GM21737 (cell line): ENCODE results near the gene SLC35E4.
"Not testable (repeated sequence)": the region's sequence is repeated elsewhere in the genome, so short reads cannot be mapped to it uniquely, and the experiment has no call there.

Experiments used
- ATAC-seq: cut with Tn5 transposase; IDR thresholded peaks from one replicate; pipeline ENCODE4 v1.9.1; 2021; ENCODE audit warnings: mild to moderate bottlenecking, moderate library complexity; ENCODE audit not compliant: unreplicated experiment

Gene SLC35E4

GRCh38 chr22:30649430-30650007 lies 13.9 kb downstream of the SLC35E4 start:
- ATAC-seq: no peak

- no peak for ATAC-seq
Measured at GRCh38 chr22:30650508-30651116, 15.0 kb downstream of the SLC35E4 start.

GRCh38 chr22:30652852-30653251 lies 17.3 kb downstream of the SLC35E4 start:
- ATAC-seq: no peak

- no peak for ATAC-seq
Measured at GRCh38 chr22:30654361-30654760, 18.8 kb downstream of the SLC35E4 start.

GRCh38 chr22:30655532-30655931 lies 20.0 kb downstream of the SLC35E4 start:
- ATAC-seq: no peak

GRCh38 chr22:30662040-30662439 lies 26.5 kb downstream of the SLC35E4 start:
- ATAC-seq: no peak

GRCh38 chr22:30664798-30665197 lies 29.2 kb downstream of the SLC35E4 start:
- no peak for ATAC-seq

- no peak for ATAC-seq
Measured at GRCh38 chr22:30665266-30665665, 29.7 kb downstream of the SLC35E4 start.

- ATAC-seq: no peak
Measured at GRCh38 chr22:30665786-30666185, 30.2 kb downstream of the SLC35E4 start.

GRCh38 chr22:30667107-30667493 lies 31.5 kb downstream of the SLC35E4 start:
- ATAC-seq: no peak

GRCh38 chr22:30667494-30668385 lies 32.2 kb downstream of the SLC35E4 start, which contains the start of gene DUSP18:
DUSP18 (minus strand) TSS chr22:30667875; CDS start chr22:30664003, 3,872 bp downstream.
- peak; percentile 82 for ATAC-seq

GRCh38 chr22:30668386-30668710 lies 32.8 kb downstream of the SLC35E4 start:
- no peak for ATAC-seq

- ATAC-seq: no peak
Measured at GRCh38 chr22:30671071-30671470, 35.5 kb downstream of the SLC35E4 start.

- ATAC-seq: no peak
Measured at GRCh38 chr22:30673136-30673535, 37.6 kb downstream of the SLC35E4 start.

- no peak for ATAC-seq
Measured at GRCh38 chr22:30674482-30674881, 38.9 kb downstream of the SLC35E4 start.

- no peak for ATAC-seq
Measured at GRCh38 chr22:30675436-30675835, 39.9 kb downstream of the SLC35E4 start.

- ATAC-seq: not testable (repeated sequence)
Measured at GRCh38 chr22:30676565-30676964, 41.0 kb downstream of the SLC35E4 start.

- ATAC-seq: not testable (repeated sequence)
Measured at GRCh38 chr22:30679895-30680690, 44.5 kb downstream of the SLC35E4 start.

GRCh38 chr22:30680991-30681770 lies 45.6 kb downstream of the SLC35E4 start:
- no peak for ATAC-seq

GRCh38 chr22:30681831-30682230 lies 46.2 kb downstream of the SLC35E4 start:
- ATAC-seq: no peak
